ENCODE data around the gene USP6NL. TPM values are rescaled to one million over a fixed set of nuclear protein-coding genes. Genes with fewer than 3 reads are reported as not detected.
A peak's percentile ranks its signal among the peaks of the same experiment; 100 is the strongest.

Gene USP6NL
- 10 to 100 TPM; 13.5 to 19.3 TPM for total RNA-seq

GRCh38 chr10:11611248-11612020, at the start of gene USP6NL:
USP6NL (minus strand) TSS chr10:11611650; CDS start chr10:11597634, 14,016 bp downstream.
- intact Hi-C loops (cut with DNase I): no loop called here
- H3K36me3 ChIP-seq: no peaks in the 10 kb centered on the region
- no peaks in the 10 kb centered on the region for H3K9me3 ChIP-seq
- H3K27ac ChIP-seq: peak within 1 kb of the TSS; percentile 86
- H3K9ac ChIP-seq (ENCODE audit: low read depth in 2 of 2, low read length in 2 of 2): peak within 1 kb of the TSS; percentile 82 to 94
- no peaks in the 10 kb centered on the region for H3K4me1 ChIP-seq
- peak; percentile 92 for DNase-seq
- TF ChIP-seq CTCF (IDR thresholded peaks at IDR 0.05): no peak
- H3K4me3 ChIP-seq: peak within 1 kb of the TSS; percentile 74
- no peaks in the 10 kb centered on the region for H3K27me3 ChIP-seq

- Histone ChIP-seq H3K9ac (ENCODE audit: low read depth in 2 of 2, low read length in 2 of 2) (no peak overlapping the region), H3K36me3 (no peaks in the 10 kb centered on the region), H3K4me3 (no peak overlapping the region), H3K9me3 (no peaks in the 10 kb centered on the region), H3K4me1 (no peaks in the 10 kb centered on the region), H3K27me3 (no peaks in the 10 kb centered on the region), H3K27ac (no peak overlapping the region)
- TF ChIP-seq CTCF (IDR thresholded peaks at IDR 0.05): no peak
- intact Hi-C loops (cut with DNase I): no loop called here
- DNase-seq: no peak
These were observed 47.4 kb upstream of the USP6NL start for GRCh38 chr10:11658801-11659368.

- Histone ChIP-seq H3K36me3 (no peaks in the 10 kb centered on the region), H3K4me3 (no peak overlapping the region), H3K9me3 (no peaks in the 10 kb centered on the region), H3K4me1 (no peaks in the 10 kb centered on the region), H3K27me3 (no peaks in the 10 kb centered on the region), H3K9ac (ENCODE audit: low read depth in 2 of 2, low read length in 2 of 2) (no peak overlapping the region), H3K27ac (no peak overlapping the region)
- intact Hi-C loops (cut with DNase I): no loop called here
- no peak for DNase-seq
- no peak for TF ChIP-seq CTCF (IDR thresholded peaks at IDR 0.05)
These were observed 44.4 kb upstream of the USP6NL start for GRCh38 chr10:11655836-11656235.

DNA sequence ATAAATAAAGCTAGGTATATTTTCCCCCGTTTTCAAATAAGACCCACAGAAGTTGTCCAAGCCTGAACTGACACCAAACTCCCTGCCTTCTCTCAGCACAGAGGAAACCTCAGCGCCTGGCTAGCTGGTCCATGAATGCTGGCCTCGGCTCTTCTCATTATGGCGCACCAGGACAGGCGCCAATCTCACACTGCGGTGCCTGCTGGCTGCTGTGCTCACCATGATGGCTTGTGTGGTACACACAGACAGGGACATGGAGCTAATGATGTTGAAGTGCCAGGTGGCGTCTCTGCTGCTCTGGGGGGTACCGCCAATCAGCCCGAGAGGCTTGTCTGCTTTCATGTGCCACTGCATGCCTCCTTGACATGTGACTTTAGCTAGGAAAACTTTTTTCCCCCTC, 43.2 kb upstream of the USP6NL start:
- Histone ChIP-seq H3K9ac (ENCODE audit: low read depth in 2 of 2, low read length in 2 of 2) (no peak overlapping the region), H3K27ac (no peak overlapping the region), H3K4me3 (no peak overlapping the region), H3K27me3 (no peaks in the 10 kb centered on the region), H3K9me3 (no peaks in the 10 kb centered on the region), H3K4me1 (no peaks in the 10 kb centered on the region), H3K36me3 (no peaks in the 10 kb centered on the region)
- no peak for DNase-seq
- intact Hi-C loops (cut with DNase I): no loop called here
- no peak for TF ChIP-seq CTCF (IDR thresholded peaks at IDR 0.05)

GRCh38 chr10:11653758-11654471, 42.5 kb upstream of the USP6NL start:
- no peak overlapping the region for H3K27ac ChIP-seq
- H3K27me3 ChIP-seq: no peaks in the 10 kb centered on the region
- H3K9me3 ChIP-seq: no peaks in the 10 kb centered on the region
- no peak for TF ChIP-seq CTCF (IDR thresholded peaks at IDR 0.05)
- H3K4me1 ChIP-seq: no peaks in the 10 kb centered on the region
- H3K36me3 ChIP-seq: no peaks in the 10 kb centered on the region
- DNase-seq: peak; percentile 3
- H3K4me3 ChIP-seq: no peak overlapping the region
- H3K9ac ChIP-seq (ENCODE audit: low read depth in 2 of 2, low read length in 2 of 2): no peak overlapping the region
- intact Hi-C loops (cut with DNase I): no loop called here

Data from colonic mucosa (tissue), 4 donors.